ENCODE results near the gene CD37. TPM values are rescaled to one million over a fixed set of nuclear protein-coding genes. Genes with fewer than 3 reads are reported as not detected.

The CD37 gene
- total and polyA plus RNA-seq, 2 experiments from 2014 or later, result 106 TPM; not detected in 1

GRCh38 chr19:49340069-49340864, 5.1 kb downstream of the CD37 start:
- no peak overlapping the region for H3K27ac Mint-ChIP-seq
- H3K4me2 ChIP-seq, result peak overlapping the region; percentile 69

More at GRCh38 chr19:49340069-49340864, 5.1 kb downstream of the CD37 start:
- DNase-seq (ENCODE audit: low spot score), result peak; percentile 80
- peaks cover 21% of the 10 kb centered on the region for H3K4me1 Mint-ChIP-seq
- Histone ChIP-seq H2AFZ (no peak overlapping the region), H3K4me3 (peak overlapping the region; percentile 57), H3K9me2 (ENCODE audit: insufficient read depth) (no peaks in the 10 kb centered on the region), H3K4me1 (ENCODE audit: insufficient read depth) (peaks cover 15% of the 10 kb centered on the region), H3K27ac (ENCODE audit: low read depth) (0 out of 2 replicates have a peak overlapping the region, but pooled peaks have one; percentile 79), H4K20me1 (replicated peaks; ENCODE audit: insufficient read depth) (peaks cover 10% of the 10 kb centered on the region; the same call in 1 of the 2 replicates), H3K36me3 (ENCODE audit: insufficient read depth) (peaks cover 31% of the 10 kb centered on the region), H3F3A (replicated peaks; ENCODE audit: low read depth) (peaks cover 16% of the 10 kb centered on the region; the same call in 1 of the 2 replicates), H3K27me3 (ENCODE audit: insufficient read depth) (peaks cover 24% of the 10 kb centered on the region), H3K79me2 (replicated peaks; ENCODE audit: insufficient read depth) (no peaks in the 10 kb centered on the region)
- TF ChIP-seq ZNF331 (CRISPR knock-in tag; IDR thresholded peaks at IDR 0.05; ENCODE audit: low read depth) (no peak), ZNF462 (CRISPR knock-in tag; IDR thresholded peaks at IDR 0.05) (no peak), REST (IDR thresholded peaks at IDR 0.05; ENCODE audit: unreplicated experiment) (no peak), NANOG (IDR thresholded peaks at IDR 0.05; ENCODE audit: borderline replicate concordance) (no peak), JUNB (IDR thresholded peaks at IDR 0.05; ENCODE audit: unreplicated experiment) (no peak), CREB1 (CRISPR knock-in tag; IDR thresholded peaks at IDR 0.05; ENCODE audit: low read depth) (no peak), STAT1 (IDR thresholded peaks at IDR 0.05; ENCODE audit: unreplicated experiment) (no peak), ETS1 (IDR thresholded peaks at IDR 0.05) (no peak), EZH2phosphoT487 (IDR thresholded peaks at IDR 0.05; ENCODE audit: unreplicated experiment) (no peak), POLR2AphosphoS5 (IDR thresholded peaks at IDR 0.05; ENCODE audit: low read depth) (no peak), CTCF (conservative IDR thresholded peaks at IDR 0.05; ENCODE audit: low read depth in 2 of 2) (no peak), EZH2 (IDR thresholded peaks at IDR 0.05; ENCODE audit: low read depth, unreplicated experiment) (no peak)
- peak; percentile 4 for ATAC-seq
- no peaks in the 10 kb centered on the region; the same call in 1 of the 3 replicates for H3K9me3 Mint-ChIP-seq
- H3K36me3 Mint-ChIP-seq (ENCODE audit: low read depth), result peaks cover 55% of the 10 kb centered on the region
- peaks cover 31% of the 10 kb centered on the region for H3K27me3 Mint-ChIP-seq (ENCODE audit: insufficient read depth, low read depth, poor library complexity)
- peak overlapping the region; percentile 43 for H3K4me3 Mint-ChIP-seq

Measured in GM23338 (cell line).